CD4-positive, alpha-beta T cell treated with Interleukin-10 for 1 hour (primary cell): ENCODE data around the gene JAGN1.
"Not testable (repeated sequence)": the region's sequence is repeated elsewhere in the genome, so short reads cannot be mapped to it uniquely, and the experiment has no call there.

ENCODE experiments used
- DNase-seq: peaks from one replicate; pipeline ENCODE4 v3.0.0-alpha.2; 2020

The JAGN1 gene

GRCh38 chr3:9890249-9891071 is at the start of gene JAGN1:
Gene JAGN1, plus strand, starts transcription at chr3:9890610. Its CDS starts 113 bp downstream, at chr3:9890723.
- DNase-seq = peak; percentile 94

GRCh38 chr3:9841015-9841414 is 49.4 kb upstream of the JAGN1 start:
- no peak for DNase-seq

- DNase-seq = peak; percentile 97
Measured at GRCh38 chr3:9843715-9844438, 46.5 kb upstream of the JAGN1 start, which contains the start of gene RPUSD3. Gene RPUSD3, minus strand, starts transcription at chr3:9844008. Its CDS starts 18 bp downstream, at chr3:9843990.

- no peak for DNase-seq
Measured at GRCh38 chr3:9846231-9846630, 44.2 kb upstream of the JAGN1 start.

- no peak for DNase-seq
Measured at GRCh38 chr3:9846931-9847488, 43.4 kb upstream of the JAGN1 start.

GRCh38 chr3:9847870-9848269 is 42.5 kb upstream of the JAGN1 start:
- DNase-seq = not testable (repeated sequence)

GRCh38 chr3:9848860-9849259 is 41.5 kb upstream of the JAGN1 start:
- DNase-seq = peak; percentile 63

GRCh38 chr3:9851383-9851782 is 39.0 kb upstream of the JAGN1 start:
- not testable (repeated sequence) for DNase-seq

GRCh38 chr3:9851926-9852325 is 38.5 kb upstream of the JAGN1 start:
- DNase-seq = not testable (repeated sequence)

- no peak for DNase-seq
Measured at GRCh38 chr3:9852528-9852927, 37.9 kb upstream of the JAGN1 start.

GRCh38 chr3:9854291-9854940 is 36.0 kb upstream of the JAGN1 start:
- not testable (repeated sequence) for DNase-seq

GRCh38 chr3:9855594-9855993 is 34.8 kb upstream of the JAGN1 start:
- no peak for DNase-seq

- DNase-seq = no peak
Measured at GRCh38 chr3:9859530-9860025, 30.8 kb upstream of the JAGN1 start.

GRCh38 chr3:9861201-9861600 is 29.2 kb upstream of the JAGN1 start:
- DNase-seq = no peak

- DNase-seq = no peak
Measured at GRCh38 chr3:9861626-9862130, 28.7 kb upstream of the JAGN1 start.

GRCh38 chr3:9862391-9863057 is 27.9 kb upstream of the JAGN1 start:
- peak; percentile 28 for DNase-seq

- DNase-seq = no peak
Measured at GRCh38 chr3:9863058-9863772, 27.2 kb upstream of the JAGN1 start.

GRCh38 chr3:9864200-9864927 is 26.0 kb upstream of the JAGN1 start:
- DNase-seq = no peak

- DNase-seq = not testable (repeated sequence)
Measured at GRCh38 chr3:9865125-9865637, 25.2 kb upstream of the JAGN1 start.

- no peak for DNase-seq
Measured at GRCh38 chr3:9866639-9867038, 23.8 kb upstream of the JAGN1 start.
